ENCODE results near the gene SIGLEC15.
"Not testable (repeated sequence)": the region's sequence is repeated elsewhere in the genome, so short reads cannot be mapped to it uniquely, and the experiment has no call there.

SIGLEC15 gene

DNA sequence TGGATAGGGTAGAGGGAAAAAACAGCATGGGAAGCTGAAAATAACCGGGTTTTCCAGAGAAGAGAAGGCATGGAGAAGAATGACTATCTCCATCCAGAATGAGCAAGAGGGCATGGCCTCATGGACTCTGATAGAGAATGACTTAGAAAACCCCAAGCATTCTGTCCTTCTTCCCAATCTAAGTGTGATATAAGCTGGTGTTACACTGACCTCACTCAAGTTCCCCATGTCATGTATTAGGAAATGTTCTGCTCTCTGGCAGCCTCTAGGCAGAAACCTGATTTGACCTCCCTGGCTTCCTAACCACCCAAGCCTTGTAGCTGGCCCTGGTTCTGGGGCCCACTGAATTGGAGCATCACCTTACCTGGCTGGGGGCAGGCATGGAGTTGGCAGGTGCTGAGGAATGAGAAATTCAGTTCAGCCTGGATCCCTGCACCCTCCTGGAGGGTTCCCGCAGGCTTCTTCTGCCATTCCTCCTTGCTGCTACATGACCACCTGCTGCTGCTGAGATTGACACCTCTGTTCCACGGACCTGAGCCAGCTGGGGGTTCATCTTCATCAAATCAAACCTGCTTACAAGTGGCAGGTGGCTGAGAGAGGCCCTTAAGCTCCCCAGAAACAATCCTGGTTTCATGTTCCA, 5.2 kb upstream of the SIGLEC15 start:
- no peak for DNase-seq (ENCODE audit: low read depth)

DNA sequence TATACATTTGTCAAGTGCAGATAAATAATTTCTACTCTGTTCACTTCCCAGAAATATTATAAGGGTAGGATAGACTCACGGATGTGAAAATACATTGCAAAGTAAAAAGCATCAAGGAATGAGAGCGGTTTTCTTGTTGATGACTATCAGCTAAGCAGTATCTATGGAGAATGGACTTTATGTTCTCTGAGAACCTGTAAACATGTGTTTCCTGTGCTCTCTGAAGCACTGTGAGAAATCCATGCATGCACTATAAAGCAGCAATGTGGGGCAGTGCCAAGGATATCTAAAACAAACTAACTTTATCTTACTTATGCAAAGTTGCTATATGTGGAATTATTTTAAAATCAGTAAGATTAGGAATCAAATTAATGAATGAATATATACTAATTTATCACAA, 4.4 kb upstream of the SIGLEC15 start:
- no peak for DNase-seq (ENCODE audit: low read depth)

DNA sequence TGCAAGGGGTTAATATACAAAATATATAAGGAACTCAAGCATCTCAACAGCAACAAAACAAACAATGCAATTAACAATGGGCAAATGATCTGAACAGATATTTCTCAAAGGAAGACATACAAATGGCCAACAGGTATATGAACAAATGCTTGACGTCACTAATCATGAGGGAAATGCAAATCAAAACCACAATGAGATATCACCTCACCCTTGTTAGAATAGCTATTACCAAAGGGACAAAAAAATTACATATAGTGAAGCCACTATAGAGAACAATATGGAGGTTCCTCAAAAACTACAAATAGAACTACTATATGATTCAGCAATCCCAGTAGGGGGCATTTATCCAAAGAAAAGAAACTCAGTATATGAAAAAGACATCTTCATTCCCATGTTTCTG, 3.8 kb upstream of the SIGLEC15 start:
- DNase-seq (ENCODE audit: low read depth), result no peak

DNA sequence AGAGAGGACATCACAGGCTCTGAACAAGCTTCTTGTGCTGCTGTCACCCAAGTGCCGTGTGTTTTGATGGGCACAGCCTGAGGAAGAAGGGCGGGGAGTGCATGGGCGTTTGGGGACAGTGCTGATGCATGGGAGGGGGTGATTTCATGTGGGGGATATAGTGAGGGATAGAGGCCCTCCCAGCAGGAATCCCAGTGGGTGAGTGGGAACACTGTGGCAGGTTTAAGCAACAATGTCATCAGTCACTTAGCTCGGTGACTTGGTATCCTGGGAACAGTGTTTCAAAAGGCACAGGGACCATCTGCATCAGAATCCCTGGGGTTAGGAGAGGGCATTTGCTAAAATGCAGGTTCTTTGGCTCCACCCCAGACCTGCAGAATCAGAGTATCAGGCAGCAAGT, 609 bp downstream of the SIGLEC15 start:
- DNase-seq (ENCODE audit: low read depth), result no peak

DNA sequence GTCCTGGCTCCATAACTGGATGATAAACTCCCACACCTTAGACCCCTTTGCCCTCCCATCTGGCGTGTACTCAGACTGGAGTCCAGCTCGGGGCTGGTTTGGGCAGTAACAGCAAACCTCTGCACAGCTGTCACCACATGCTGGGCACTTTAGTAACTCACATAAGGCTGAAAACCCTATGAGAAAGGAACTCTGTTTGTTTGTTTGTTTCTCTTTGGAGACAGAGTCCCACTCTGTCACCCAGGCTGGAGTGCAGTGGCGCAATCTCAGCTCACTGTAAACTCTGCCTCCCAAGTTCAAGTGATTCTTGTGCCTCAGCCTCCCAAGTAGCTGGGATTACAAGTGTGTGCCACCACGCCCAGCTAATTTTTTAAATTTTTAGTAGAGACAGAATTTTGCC, 1.2 kb downstream of the SIGLEC15 start:
- DNase-seq (ENCODE audit: low read depth), result not testable (repeated sequence)

DNA sequence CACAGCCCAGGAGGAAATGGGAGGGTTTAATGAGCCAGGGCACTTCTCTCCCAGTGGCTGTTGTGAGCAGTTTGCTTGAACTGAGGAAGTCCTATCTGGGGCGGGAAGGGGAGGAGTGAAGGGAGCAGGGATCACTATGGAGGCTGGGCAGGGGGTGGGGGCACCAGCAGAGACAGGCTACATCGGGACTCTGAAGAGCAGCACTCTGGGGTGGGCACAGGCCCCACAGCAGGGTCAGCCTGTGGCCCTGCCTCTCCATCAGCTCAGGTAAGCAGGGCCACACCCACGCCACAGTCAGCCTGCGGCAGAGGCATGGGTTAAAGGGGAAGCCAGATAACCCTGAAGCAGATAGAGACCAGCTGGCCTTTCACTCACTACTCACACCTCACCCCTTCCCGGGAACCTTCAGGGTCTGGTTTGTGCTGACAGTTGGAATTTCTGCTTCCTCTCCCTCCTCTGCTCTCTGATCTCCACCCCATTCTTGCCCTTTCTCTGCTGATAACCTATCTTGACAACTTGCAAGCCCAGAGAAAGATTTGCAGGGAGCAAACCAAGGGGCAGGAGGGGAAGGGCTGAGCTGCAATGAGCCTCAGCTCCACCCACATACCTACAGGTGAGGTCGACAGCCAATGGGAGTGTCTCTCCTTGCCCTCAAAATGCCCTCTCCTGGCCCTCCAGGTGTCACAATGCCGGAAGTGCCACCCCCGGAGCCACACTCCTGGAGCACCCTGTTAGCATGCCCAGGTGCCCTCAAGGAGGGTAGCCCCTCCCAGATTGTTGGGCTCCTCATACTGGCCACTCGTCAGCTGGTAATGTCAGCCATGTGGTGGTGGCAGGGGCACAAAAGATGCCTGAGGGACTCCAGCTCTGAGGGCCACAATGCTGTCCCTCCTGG, 3.7 kb downstream of the SIGLEC15 start:
- DNase-seq (ENCODE audit: low read depth), result no peak

DNA sequence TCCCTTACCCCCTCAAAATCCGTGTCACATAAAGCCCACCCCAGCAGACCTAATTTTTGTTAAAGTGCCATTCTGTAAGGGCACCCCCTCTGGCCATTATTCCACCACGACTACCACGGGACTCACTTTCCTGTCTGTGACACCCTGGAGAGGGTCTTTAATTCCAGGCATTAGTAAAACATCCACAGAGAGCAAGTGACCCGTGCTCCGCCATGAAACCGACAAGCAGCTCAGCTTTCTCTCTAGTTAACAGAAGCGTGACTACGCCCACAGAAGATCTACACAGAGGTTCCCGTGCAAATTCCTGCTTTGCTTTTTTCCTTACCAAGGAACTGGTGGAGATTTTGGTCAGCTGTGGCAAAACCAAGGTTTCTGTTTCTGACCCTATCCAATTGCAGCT, 4.4 kb downstream of the SIGLEC15 start:
- no peak for DNase-seq (ENCODE audit: low read depth)

DNA sequence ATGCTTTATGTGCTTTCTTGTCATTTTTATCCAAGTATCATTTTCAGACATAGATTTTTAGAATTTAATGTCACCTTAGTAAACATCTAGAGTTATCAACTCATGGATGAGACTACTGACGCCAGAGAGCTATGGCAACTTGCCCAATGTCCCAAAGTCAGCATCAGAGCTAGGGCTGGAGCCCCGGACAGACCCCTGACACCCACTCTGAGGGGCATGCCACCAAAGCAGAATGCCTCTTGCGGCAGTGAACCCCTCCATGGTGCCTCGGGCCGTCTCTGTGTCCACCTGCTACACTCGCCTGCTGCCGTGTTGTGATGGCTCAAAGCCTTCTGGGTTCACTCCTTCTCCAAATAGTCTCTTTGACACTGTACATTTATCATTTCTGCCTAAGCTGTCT, 5.4 kb downstream of the SIGLEC15 start:
- no peak for DNase-seq (ENCODE audit: low read depth)

DNA sequence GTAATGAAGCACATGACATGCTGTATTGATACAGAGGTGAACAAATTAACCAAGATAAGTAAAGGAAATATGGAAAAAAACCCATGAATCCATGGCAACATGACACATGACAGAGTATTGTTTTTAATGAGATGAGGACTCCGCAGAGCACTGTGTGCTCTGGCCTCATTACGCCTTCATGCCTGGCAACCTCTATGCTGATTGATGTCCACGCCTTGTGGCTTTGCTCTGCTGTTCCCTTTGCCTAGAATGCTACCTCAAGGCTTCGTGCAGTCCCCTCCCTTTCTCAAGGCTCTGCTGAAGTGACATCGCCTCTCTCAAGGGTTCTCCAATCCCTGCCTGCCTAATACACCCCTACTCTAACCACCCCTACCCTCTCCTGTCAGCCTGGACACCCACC, 8.4 kb downstream of the SIGLEC15 start:
- no peak for DNase-seq (ENCODE audit: low read depth)

DNA sequence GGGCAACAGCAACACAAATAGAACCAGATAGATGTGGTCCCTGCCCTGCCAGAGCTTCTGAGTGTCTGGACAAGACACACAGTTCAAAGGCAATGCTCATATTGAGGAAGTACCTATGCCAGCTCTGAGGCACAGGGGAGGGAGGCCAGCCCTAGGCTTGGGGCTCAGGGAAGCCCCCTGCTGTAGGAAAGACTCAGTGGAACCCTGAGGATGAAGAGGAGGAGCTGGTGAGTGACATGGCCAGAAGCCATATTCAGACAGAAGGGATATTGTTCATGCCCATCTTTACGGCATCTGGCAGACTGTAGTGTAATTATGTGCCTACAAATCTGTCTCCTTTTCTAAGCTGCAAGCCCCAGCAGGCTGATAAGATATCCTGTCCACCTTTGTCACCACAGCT, 8.8 kb downstream of the SIGLEC15 start:
- DNase-seq (ENCODE audit: low read depth), result no peak

DNA sequence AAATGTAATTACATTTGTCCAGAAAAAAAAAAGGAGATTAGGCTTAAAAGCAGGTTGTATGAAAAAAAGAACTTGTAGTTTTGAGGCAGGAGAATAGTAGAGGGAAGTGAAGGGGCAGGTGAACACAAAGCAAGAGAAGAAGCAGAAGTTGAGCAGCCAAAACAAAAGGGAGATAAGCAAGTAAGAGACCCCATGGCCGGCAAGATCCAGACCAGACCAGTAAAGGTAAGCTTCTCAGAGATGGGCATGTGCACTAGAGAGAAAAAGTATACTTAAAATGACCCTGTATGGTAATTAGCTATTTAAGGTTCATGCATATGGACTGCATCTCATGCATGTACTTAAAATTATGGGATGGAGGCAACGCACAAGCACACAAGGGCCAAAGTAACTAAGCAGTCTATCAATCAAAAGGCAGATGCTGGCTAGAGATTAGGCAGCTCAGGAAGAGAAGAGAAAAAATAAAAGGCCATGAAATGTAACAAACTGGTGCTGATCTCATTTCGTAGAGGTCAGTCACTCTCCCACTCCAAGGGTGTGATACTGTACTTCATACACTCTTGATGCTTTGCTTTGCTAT, 9.7 kb downstream of the SIGLEC15 start:
- DNase-seq (ENCODE audit: low read depth), result no peak

DNA sequence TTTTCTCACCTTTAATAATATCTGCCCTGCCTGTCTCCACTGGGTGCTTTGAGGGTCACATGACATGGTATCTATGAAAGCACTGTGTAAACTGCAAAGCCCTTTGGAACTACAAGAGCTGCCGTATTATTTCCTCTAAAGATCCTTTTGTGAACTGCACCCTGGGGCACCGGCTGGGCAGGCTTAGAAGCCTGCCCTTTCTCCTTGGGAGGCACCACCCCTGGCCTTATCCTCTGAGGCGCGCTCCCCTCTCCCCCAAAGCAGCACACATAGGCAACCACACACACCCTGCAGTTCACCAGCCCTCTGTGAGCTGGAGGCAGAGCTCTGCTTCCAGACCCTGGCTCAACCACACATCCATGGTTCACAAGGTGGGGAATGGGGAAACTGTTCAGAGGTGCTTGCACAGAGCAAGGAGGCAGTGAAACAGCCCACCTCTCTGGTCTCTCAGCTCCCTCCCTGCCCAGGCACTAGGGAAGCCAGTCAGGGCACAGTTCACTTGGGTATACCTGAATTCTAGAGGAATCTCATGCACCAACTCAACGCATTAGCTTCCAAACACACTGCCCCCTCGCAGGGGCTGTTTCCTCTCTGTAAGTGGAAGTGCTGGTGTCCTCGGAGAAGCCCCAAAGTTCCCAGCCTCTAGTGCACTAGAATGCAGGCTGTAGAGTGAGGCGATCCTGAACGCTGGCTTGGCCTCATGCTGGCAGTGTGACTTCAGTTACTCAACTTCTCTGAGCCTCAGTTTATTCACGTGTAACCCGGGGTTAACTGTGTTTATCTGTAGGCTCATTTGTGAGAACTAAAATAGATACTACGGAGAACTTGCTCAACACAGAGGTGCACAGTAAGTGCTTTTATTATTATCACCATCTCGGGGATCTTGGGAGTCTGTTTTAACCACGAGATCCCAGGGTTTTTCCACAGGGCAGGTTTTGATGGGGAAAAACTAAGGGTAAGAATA, 11.0 kb downstream of the SIGLEC15 start:
- DNase-seq (ENCODE audit: low read depth), result no peak

DNA sequence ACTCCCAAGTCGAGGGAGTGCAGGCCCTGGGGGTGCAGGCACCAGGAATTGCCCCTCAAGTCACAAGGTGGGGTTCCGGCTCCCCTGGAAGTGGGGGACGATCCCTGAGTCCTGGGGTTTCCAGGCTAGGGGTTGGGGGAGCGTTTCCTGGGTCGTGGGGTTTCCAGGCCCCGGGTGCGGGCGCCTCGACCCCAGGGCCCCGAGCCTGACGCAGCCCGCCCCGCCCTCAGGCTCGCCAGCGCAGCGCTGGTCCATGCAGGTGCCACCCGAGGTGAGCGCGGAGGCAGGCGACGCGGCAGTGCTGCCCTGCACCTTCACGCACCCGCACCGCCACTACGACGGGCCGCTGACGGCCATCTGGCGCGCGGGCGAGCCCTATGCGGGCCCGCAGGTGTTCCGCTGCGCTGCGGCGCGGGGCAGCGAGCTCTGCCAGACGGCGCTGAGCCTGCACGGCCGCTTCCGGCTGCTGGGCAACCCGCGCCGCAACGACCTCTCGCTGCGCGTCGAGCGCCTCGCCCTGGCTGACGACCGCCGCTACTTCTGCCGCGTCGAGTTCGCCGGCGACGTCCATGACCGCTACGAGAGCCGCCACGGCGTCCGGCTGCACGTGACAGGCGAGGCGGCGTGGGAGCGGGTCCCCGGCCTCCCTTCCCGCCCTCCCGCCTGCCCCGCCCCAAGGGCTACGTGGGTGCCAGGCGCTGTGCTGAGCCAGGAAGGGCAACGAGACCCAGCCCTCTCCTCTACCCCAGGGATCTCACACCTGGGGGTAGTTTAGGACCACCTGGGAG, 12.0 kb downstream of the SIGLEC15 start:
- DNase-seq (ENCODE audit: low read depth), result no peak

DNA sequence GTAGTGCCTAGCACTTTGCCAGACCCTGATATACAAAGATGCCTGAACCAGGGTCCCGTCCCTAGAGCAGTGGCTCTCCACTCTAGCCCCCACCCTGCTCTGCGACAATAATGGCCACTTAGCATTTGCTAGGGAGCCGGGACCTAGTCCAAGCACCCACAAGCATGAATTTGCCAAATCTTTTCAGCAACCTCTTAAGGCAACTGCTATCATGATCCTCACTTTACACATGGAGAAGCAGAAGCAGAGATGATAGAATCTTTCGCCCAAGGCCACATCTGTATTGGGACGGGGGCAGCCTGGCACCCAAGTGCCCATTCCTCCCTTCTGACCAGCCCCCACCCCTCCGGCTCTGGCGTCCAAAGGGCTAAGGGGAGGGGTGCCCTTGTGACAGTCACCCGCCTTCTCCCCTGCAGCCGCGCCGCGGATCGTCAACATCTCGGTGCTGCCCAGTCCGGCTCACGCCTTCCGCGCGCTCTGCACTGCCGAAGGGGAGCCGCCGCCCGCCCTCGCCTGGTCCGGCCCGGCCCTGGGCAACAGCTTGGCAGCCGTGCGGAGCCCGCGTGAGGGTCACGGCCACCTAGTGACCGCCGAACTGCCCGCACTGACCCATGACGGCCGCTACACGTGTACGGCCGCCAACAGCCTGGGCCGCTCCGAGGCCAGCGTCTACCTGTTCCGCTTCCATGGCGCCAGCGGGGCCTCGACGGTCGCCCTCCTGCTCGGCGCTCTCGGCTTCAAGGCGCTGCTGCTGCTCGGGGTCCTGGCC, 13.0 kb downstream of the SIGLEC15 start:
- DNase-seq (ENCODE audit: low read depth), result no peak

DNA sequence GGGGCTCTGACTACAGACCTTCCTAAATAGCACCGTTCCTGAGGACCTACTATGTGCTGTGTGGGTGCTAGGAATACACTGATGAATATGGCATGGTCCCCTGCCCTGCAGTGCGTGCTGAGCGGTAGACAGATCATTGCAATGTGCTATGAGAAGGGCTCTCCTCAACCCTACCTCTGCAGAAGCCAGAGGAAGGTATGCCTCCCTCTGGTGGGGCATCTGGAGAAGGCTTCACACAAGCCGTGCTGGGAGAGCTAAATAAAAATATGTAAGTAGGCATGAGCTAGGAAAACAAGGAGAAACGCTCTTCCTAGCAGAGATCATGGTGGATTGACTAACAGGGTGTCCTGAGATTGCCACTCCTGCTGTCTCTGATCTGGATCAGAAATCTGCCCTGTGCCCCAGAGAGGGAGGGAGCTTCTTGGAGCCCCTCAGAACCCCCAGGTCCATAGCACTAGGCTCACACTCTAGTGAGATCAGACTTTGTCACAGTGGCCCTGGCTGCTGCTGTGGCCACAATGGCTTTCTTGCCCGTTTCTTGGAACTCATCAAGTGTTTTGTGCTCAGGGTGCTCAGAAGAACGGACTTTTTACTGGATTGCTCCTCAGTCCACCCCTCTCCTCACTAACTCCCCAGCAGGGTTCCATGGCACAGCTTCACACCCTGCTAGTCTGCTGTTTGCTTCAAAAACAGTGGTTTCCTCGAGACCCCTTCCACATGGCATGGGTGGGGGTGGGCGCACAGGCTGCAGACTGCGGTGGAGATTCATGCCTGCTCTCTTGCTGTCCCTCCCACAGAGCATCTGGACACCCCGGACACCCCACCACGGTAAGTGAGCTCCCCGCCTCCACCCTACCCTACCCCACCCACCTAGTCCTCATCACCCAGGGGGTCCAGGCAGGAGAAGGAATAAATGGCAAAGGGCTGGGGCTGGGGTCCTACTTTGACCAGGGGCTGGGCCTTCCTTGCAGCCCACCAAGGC, 14.2 kb downstream of the SIGLEC15 start:
- no peak for DNase-seq (ENCODE audit: low read depth)

DNA sequence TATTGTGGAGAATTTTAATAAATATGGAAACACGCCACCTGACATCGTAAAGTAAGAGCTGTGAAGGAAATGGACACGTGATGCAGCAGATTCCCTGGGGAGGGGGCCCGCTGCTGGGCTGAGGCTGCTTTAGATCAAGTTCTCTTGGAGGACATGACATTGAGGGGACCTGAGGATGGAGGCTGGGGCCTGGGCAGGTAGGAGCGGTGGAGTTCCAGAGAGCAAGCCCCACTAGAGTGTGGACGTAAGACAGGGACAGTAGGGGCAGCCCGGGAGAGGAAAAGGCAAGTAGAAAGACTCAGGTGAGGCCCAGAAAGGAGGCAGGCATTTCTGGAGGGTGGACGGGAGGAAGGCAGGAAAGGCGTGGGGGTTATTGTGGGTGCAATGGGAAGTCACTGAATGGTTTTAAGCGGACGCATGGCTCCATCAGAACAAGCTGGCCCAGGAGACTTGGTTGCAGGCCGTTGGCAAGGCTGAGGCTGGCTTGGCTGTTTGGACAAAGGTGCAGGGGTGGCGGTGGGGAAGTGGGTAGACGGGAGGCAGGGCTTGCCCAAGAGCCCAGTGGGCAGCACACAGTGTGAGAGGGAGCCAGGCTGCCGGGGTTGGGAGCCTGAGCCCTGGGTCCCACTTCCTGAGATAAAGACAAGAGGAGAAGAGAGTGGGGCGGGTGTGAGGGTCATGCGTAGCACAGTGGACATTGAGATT, 15.7 kb downstream of the SIGLEC15 start:
- no peak for DNase-seq (ENCODE audit: low read depth)

DNA sequence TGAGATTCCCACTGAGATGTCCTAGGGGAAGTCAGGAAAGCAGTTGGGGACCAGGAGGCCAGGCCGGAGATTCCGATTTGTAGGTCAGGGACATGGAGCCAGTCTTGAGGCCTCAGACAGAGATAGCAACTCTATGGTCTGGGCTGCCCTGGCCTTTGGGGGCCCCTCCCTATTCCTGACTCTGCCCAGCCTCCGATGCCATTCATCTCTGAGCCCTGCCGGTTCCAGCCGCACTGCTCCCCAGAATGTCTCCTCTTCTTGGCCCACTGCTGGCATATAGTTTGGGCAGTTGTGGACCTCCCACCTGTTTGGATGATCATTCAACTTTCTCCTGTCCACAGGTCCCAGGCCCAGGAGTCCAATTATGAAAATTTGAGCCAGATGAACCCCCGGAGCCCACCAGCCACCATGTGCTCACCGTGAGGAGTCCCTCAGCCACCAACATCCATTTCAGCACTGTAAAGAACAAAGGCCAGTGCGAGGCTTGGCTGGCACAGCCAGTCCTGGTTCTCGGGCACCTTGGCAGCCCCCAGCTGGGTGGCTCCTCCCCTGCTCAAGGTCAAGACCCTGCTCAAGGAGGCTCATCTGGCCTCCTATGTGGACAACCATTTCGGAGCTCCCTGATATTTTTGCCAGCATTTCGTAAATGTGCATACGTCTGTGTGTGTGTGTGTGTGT, 16.4 kb downstream of the SIGLEC15 start:
- DNase-seq (ENCODE audit: low read depth), result no peak

DNA sequence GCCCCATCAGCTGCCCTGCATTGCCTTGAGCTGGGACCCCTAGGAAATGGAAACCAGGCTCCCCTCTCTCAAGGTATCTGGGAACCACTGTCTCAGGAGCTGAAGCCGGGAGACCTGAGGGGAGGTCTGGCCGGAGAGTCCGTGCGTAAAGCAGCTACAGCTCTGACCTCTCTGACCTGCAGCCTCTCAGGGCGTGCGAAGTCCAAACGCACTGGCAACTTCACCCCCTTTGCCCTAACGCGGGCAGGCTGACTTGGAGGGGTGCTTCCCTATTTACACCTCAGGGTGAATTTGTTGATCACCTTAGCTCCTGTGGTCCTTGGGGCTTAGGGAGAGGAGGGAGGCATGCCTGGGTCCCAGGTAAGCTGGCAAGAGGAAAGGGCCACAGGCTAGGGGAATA, 17.5 kb downstream of the SIGLEC15 start:
- DNase-seq (ENCODE audit: low read depth), result no peak

All from stimulated activated CD4-positive, alpha-beta T cell treated with anti-CD3 and anti-CD28 coated beads, Interleukin-2, amount 100 ng/mL, for 4 hours (primary cell).